Osteoblast (primary cell): Measurements from ENCODE around the gene AHCYL2. TPM values are rescaled to one million over a fixed set of nuclear protein-coding genes. Genes with fewer than 3 reads are reported as not detected.

Experiments
- DNase-seq: peaks from one replicate; pipeline ENCODE4 v3.0.0; 2011; ENCODE audit warnings: low spot score, mixed read lengths; ENCODE audit not compliant: insufficient read length; ENCODE audit errors: missing footprints
- H2AFZ ChIP-seq: 2 replicates; pipeline ENCODE4 v1.6.0; 2011; ENCODE audit warnings: mild to moderate bottlenecking, low read length
- H3K27ac ChIP-seq: 2 replicates; pipeline ENCODE4 v1.5.1; 2011; ENCODE audit warnings: mild to moderate bottlenecking, low read depth, low read length, moderate library complexity
- H3K27me3 ChIP-seq: 2 replicates; pipeline ENCODE4 v1.6.0; 2012; ENCODE audit warnings: mild to moderate bottlenecking, control low read depth, inconsistent platforms, low read length, moderate library complexity; ENCODE audit not compliant: insufficient read depth
- H3K36me3 ChIP-seq: 2 replicates; pipeline ENCODE4 v1.5.1; 2011; ENCODE audit warnings: mild to moderate bottlenecking, low read length, control low read depth, moderate library complexity; ENCODE audit not compliant: insufficient read depth
- H3K4me1 ChIP-seq: 2 replicates; pipeline ENCODE4 v1.5.1; 2011; ENCODE audit warnings: mild to moderate bottlenecking, low read length, control low read depth, moderate library complexity; ENCODE audit not compliant: insufficient read depth
- H3K4me2 ChIP-seq: 2 replicates; pipeline ENCODE4 v1.6.0; 2011; ENCODE audit warnings: mild to moderate bottlenecking, low read length; ENCODE audit not compliant: insufficient read depth
- H3K4me3 ChIP-seq: fragments of 200-600 bp; sonication (generic); 3 replicates; pipeline ENCODE4 v1.5.1; 2012; ENCODE audit warnings: mild to moderate bottlenecking, low read length, inconsistent platforms; ENCODE audit not compliant: insufficient read depth
- H3K79me2 ChIP-seq: 2 replicates; pipeline ENCODE4 v1.6.0; 2012; ENCODE audit warnings: mild to moderate bottlenecking, low read length, control low read depth, inconsistent platforms; ENCODE audit not compliant: insufficient read depth
- H3K9me3 ChIP-seq: 2 replicates; pipeline ENCODE4 v1.5.1; 2011; ENCODE audit warnings: low read depth, low read length, control low read depth
- H4K20me1 ChIP-seq: 2 replicates; pipeline ENCODE4 v1.6.0; 2012; ENCODE audit warnings: mild to moderate bottlenecking, low read length, control low read depth; ENCODE audit not compliant: insufficient read depth
- total RNA-seq: library from RNA; depleted of rRNA; stranded (reverse); fragments of >200 nt; gene quantifications from 2 replicates; pipeline ENCODE4 v1.2.3, GENCODE V29; 2012
- TF ChIP-seq, protein P1 (sequence below): IDR thresholded peaks from 2 replicates; pipeline ENCODE4 v1.5.1; 2011; ENCODE audit warnings: mild to moderate bottlenecking, low read depth, low read length, moderate library complexity; ENCODE audit errors: extremely low read depth

The AHCYL2 gene
- 10.1 and 11.2 TPM in 2 replicates for total RNA-seq

DNA sequence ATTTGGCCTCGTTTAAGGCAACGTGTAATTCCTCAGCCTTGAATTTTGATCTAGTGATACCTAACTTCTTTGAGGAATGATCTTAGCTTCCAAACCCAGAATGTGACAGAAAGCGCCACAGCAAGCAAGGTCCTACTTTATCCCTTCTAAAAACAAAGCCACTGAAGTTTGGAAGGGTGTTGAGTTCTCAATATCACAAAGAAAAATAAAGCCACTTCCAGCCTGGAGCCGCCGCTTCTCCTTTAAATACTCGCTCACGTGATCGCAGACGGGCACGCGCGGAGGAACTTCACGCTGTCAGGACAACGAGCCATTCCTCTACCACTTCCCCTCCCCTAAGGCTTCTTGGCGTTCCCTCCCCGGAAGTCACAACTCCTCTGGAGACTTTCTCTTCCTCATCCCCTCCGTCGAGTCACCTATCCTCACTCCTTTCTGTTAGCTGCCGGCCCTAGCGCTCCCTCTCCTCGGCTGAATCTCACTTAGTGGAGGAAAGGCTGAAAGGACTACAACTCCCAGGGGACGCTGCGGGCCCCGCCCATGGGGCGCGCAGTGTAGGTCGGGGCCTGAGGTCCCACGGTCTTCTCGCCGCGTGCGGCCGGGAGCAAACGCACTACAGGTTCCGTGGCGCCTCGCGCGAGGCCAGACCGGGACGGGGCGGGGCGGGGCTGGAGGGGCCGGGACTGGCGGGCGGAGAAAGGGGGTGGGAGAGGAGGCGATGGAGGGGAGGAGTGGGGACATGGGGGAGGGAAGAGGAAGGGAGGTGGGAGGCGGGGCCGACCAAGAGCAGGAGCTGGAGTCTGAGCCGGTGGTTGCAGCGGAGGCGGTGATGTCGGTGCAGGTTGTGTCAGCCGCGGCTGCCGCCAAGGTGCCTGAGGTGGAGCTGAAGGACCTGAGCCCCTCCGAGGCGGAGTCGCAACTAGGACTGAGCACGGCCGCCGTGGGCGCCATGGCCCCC is at the start of gene AHCYL2:
Gene AHCYL2, plus strand, starts transcription at position 780 of the 955 bp plus-strand sequence.
- peak; percentile 97 for DNase-seq
- Histone ChIP-seq H3K9me3 (no peaks in the 10 kb centered on the region), H3K4me1 (peaks cover 11% of the 10 kb centered on the region), H2AFZ (peak within 1 kb of the TSS; percentile 96), H3K27ac (peak within 1 kb of the TSS; percentile 87), H3K79me2 (peaks cover 4% of the 10 kb centered on the region), H4K20me1 (peaks cover 9% of the 10 kb centered on the region), H3K36me3 (no peaks in the 10 kb centered on the region), H3K4me3 (peak within 1 kb of the TSS; percentile 82), H3K4me2 (peak within 1 kb of the TSS; percentile 99), H3K27me3 (no peaks in the 10 kb centered on the region)
- TF ChIP-seq, protein P1, sequence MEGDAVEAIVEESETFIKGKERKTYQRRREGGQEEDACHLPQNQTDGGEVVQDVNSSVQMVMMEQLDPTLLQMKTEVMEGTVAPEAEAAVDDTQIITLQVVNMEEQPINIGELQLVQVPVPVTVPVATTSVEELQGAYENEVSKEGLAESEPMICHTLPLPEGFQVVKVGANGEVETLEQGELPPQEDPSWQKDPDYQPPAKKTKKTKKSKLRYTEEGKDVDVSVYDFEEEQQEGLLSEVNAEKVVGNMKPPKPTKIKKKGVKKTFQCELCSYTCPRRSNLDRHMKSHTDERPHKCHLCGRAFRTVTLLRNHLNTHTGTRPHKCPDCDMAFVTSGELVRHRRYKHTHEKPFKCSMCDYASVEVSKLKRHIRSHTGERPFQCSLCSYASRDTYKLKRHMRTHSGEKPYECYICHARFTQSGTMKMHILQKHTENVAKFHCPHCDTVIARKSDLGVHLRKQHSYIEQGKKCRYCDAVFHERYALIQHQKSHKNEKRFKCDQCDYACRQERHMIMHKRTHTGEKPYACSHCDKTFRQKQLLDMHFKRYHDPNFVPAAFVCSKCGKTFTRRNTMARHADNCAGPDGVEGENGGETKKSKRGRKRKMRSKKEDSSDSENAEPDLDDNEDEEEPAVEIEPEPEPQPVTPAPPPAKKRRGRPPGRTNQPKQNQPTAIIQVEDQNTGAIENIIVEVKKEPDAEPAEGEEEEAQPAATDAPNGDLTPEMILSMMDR, result no peak

DNA sequence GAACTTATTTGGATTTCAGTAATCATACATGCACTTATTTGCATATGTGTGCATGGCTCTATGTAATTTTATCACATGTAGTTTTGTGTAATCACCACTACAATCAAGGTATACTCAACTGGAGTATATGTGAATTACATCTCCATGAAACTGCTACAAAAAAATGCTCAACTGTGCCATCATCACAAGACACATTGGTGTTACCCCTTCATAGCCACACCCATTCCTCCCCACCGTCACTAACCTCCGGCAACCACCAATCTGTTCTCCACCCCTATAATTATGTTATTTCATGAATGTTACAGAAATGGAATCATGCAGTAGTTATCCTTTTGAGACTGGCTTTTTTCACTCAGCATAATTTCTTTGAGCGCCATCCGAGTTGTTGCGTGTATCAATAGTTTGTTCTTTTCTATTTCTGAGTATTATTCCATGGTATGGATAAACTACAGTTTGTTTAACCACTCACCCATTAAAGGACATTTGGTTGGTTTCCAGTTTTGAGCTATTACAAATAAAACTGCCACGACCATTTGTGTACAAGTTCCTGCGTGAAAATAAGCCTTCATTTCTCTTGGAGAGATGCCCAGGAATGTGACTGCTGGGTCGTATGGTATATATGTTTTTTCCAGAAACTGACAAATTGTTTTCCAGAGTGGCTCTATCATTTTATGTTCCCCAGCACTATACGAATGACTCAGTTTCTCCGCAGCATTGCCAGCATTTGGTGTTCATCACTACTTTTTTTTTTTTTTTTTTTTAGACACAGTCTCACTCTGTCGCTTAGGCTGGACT is 47.7 kb upstream of the AHCYL2 start:
- H3K4me1 ChIP-seq, result no peaks in the 10 kb centered on the region
- TF ChIP-seq, protein P1, result no peak
- peak; percentile 22 for DNase-seq

DNA sequence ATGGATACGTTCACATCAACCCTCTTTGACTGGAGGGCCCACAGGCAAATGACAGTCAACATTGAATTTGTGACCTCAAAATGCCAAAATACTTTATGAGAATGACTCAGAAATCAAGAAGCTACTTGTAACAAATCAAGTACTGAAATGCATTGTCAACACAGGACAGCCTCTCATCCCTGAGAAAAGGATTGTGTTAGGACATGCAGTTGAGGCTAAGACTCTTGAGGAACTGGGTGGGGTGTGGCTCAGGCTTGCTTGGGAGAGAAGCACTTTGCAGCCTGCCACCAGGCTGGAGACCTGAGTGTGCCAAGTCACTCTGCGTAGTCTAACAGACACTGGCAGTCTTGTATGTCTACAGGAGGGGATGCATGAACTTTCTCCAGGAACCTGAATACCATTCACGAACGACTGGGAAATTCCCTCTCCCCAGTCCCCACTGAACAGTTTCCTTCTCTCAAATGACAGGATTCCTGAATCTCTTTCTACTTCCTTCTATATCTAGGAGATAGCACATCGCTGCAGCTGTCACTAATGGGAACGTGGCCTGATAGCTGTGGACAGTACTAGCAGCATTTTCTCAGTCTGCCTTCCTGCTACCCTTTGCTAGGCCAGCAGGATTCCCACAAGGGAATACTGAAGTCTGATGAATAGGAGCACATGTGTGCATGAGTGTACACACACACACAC is 39.7 kb upstream of the AHCYL2 start:
- TF ChIP-seq, protein P1, result no peak
- Histone ChIP-seq H3K4me2 (no peak overlapping the region), H4K20me1 (peaks cover 5% of the 10 kb centered on the region), H3K9me3 (no peaks in the 10 kb centered on the region), H3K4me3 (no peak overlapping the region), H3K36me3 (no peaks in the 10 kb centered on the region), H2AFZ (no peak overlapping the region), H3K79me2 (no peaks in the 10 kb centered on the region), H3K27me3 (peaks cover 13% of the 10 kb centered on the region), H3K4me1 (peaks cover 6% of the 10 kb centered on the region), H3K27ac (no peak overlapping the region)
- peak; percentile 63 for DNase-seq

More for the DNA sequence above, 47.7 kb upstream of the AHCYL2 start:
- H2AFZ ChIP-seq, result no peak overlapping the region
- H3K4me3 ChIP-seq, result no peak overlapping the region
- no peak overlapping the region for H3K4me2 ChIP-seq
- H3K36me3 ChIP-seq, result no peaks in the 10 kb centered on the region
- H3K27me3 ChIP-seq, result peaks cover 14% of the 10 kb centered on the region
- no peaks in the 10 kb centered on the region for H3K9me3 ChIP-seq
- no peaks in the 10 kb centered on the region for H4K20me1 ChIP-seq
- no peaks in the 10 kb centered on the region for H3K79me2 ChIP-seq
- no peak overlapping the region for H3K27ac ChIP-seq
